ENCODE results near the gene CTAGE1.
"Not testable (repeated sequence)": the region's sequence is repeated elsewhere in the genome, so short reads cannot be mapped to it uniquely, and the experiment has no call there.

Gene CTAGE1

DNA sequence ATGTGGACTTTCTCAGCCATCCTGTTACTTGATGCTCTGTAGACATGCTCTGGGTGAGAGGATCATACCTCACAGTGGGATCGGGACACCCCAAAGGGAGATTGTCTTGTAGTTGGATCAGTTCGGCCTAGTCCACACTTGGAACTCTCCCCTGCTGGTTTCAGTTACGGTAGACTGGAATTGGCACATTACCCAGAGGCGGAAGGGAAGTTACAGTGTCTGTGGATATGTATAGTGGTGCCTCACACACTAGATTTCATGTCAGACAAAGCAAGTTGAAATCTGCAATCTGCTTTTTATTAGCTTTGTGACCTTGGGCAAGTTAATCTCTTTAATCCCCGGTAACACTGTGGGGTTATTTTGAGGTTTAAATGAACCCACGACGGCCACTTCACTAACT lies 16.2 kb upstream of the CTAGE1 start:
- DNase-seq: no peak

DNA sequence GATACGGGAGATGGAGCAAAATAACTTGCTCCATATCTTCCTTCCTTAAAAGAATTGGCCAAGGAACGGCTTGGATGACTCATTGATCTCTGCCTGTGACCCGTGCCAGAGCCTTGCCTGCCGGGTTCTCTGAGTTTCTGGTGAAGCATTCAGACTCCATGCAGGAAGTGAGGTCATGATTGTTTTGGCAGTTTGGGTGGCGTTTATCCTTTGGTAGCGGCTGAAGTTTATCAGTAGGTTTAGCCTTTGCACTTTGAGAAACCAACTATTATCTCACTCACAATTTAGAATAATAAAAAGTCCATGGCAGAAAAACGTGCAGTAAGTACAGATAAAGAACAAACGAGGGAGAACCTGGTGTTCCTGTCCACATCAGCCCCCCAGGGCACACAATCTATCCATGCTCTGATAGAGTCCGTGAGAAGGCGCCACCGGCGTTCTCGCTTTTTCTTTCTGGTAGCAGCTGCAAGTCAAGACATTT lies 15.0 kb upstream of the CTAGE1 start:
- DNase-seq: no peak

- no peak for DNase-seq
These were observed 11.8 kb upstream of the CTAGE1 start for GRCh38 chr18:22429564-22429963.

- no peak for DNase-seq
These were observed 11.0 kb upstream of the CTAGE1 start for GRCh38 chr18:22428672-22429071.

DNA sequence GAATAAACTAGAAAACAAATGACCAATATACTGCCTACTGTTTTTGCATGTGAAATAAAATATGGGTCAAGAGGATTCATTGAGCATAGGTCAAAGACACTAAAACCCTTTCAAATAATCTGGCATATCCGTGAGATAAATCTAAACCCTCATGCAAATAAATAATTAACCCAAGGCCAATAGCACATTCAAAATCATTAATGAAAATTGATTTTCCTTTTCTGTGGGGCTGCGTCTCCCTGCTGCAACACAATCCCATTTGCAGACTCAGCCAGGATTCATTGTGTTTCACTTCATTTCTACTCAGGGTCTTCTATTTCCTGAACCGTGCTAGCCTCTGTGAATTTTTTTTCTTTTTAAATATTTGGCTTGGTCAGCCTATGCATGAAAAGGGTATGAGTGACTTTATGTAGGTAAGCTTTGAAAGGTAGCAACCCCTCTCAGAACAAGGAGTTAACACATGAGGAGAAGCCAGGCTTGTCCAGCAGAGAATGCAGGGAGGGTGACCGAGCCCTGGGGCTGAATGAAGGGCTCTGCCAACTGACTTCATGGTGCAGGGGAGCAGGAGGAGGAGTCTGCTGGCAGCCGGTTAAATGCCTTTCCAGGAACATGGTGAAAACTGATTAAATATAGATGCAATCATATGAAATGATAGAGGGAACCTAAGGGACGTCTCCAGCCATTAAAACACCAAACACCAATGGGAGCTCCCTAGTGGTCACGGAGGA lies 10.3 kb upstream of the CTAGE1 start:
- no peak for DNase-seq

DNA sequence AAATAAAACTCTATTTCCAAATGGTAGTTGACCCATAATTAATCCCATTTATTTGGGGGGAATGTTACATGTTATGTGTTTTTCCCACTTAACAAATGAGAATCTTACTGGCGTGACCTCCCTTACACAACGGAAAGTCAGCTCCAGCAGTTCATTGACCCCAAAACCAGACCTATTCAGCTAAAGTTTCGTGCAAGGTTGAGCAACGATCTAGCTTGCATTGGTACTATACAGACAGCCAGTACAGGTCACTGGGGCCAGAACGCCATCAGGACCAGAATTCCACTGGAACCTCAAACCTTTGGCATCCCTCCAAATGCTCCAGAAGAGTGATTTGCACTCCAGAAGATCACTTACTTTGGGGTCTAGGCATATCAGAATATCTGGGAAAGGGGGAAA lies 6.8 kb upstream of the CTAGE1 start:
- DNase-seq: no peak

DNA sequence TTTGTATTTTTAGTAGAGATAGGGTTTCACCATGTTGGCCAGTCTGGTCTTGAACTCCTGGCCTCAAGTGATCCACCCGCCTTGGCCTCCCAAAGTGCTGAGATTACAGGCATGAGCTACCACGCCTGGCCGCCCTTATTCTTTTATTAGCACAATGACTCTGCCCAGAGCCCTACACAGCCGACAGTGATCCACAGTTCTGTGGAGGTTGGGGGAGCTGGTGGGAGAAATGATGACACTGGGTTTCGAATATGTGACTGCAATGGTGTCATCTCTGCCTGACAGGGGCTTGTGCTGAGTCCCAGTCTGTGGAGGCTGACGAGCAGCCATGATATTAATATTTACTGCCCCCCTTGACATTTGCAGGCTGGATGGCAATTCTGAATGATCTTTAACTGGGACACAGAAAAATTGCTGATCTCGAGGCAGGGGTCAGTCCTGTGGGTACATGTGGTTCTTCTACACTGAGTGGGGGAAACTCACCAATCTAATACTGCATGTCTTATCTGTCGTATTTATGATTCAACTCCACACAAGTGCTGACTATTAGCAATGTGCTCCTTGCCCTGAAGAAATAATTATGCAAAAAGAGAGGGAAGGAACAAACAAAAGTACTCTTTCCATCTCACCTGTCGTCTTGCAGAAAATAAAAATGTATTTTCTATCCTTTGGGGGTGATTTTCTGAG lies 6.3 kb upstream of the CTAGE1 start:
- no peak for DNase-seq

DNA sequence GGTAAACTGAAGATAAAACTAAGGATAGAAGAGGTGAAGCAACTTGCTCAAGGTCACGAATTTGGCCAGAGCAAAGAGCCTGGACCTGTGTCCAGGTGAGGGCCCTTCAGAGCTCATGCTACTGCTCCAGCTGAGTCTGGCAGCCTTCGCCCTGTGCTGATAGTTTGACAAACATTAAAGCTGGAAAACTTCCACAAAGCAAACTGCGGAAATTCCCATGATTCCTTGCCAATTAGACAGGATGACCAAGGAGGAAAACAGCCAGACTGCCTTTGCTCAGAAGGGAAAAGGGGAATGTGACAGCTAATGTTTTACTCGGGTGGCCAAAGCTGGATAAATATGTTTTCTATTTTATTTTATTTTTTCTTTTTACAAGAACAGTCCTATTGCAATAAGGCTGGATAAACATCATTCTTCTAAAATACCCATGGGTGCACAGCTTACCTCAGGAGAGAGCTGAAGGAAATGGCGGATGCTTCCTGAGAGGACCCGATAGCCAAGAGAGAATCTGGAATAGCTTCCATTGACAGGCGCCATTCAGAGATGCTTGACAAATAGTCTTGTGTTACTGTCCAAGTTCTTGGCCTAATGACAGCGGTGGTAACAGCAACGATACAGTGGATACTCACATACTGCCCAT lies 5.3 kb upstream of the CTAGE1 start:
- no peak for DNase-seq

- no peak for DNase-seq
These were observed 2.9 kb upstream of the CTAGE1 start for GRCh38 chr18:22420652-22421051.

DNA sequence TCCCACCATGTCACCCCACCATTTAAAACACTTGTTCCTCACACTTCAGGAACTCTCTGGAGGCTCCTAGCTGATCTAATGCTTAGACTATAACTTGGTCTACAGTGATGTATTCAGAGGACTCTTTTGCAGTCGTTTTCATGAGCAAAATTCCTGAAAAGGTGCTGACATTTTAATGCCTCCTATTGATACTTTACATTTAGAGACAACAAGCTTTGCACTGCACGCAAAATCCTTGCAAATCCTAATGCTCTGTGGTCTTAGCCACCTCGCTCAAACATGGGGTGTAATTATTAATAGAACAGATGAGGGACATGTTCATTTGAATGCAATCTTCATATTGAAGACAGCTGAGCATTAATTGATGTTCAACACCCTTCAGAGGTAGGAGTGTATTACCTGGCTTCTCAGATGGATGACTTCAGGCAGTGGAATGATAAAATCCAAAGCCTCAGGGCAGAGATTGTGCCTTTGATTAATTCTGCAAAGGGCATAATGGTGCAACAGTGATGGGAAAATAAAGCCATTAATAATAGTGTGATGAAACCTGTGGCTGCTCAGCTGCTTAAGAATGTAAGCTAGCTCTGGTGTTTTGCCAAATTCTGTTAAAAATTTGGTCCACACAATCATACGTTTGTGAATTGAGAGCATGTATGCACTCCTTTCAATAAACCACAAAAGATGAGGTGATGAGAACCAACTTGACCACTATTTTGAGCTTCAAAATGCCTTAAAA lies 5.4 kb downstream of the CTAGE1 start:
- no peak for DNase-seq

GRCh38 chr18:22411446-22411845 lies 6.3 kb downstream of the CTAGE1 start:
- DNase-seq: no peak

DNA sequence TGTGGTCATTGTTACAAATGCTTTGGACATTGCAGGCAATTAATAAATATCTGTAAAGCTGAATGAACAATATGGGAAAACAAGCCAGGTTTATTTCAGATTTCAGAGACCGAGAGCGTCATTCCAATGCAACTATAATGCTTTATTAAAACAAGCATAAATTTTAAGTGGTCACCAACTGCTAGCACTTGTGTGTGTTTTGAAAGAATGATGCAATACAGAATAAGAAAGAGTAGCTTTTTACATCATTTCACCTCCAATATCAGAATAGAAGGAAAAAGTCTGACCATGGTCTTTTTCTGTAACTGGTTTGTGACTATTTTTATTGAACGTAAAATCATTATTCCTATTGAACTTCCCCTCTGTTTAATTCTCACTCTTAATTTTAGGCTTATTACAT lies 7.6 kb downstream of the CTAGE1 start:
- no peak for DNase-seq

DNA sequence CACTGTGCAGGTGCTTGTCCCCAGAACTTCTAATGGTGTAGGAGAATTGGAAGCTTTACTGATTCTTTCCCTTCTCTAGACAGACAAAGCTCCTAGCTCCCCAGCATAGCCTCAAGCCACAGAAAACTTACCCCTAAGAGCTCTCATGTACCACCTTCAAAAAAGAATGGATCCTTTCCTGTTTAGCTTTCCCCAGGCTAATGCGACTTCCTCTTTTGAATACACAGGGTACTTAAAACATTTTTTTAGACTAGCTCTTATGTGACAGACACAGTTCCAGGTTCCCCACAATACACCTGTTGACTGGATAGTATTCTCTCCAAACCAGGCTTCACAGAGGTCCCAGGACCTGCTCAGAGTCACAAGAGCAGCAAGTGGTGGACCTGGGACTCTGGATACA lies 8.3 kb downstream of the CTAGE1 start:
- no peak for DNase-seq

DNA sequence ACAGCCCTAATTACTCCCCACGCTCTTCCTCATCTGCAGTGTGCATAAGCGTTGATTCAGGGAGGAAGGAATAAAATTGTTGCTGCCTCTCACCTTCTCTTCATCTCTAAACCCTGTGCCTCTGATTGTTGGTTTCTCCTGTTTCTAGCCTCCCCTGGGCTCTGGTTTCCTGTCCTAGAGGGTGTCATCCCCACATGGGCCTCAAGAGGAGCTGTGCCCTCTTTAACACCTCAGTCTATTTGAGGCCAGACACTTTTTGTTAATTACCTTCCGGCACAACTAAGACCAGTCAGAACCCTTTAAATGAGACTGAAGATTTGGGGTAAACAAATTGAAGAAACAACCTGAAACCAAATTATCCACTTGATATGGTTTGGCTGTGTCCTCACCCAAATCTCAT lies 9.7 kb downstream of the CTAGE1 start:
- DNase-seq: no peak

GRCh38 chr18:22405142-22405541 lies 12.6 kb downstream of the CTAGE1 start:
- DNase-seq: no peak

DNA sequence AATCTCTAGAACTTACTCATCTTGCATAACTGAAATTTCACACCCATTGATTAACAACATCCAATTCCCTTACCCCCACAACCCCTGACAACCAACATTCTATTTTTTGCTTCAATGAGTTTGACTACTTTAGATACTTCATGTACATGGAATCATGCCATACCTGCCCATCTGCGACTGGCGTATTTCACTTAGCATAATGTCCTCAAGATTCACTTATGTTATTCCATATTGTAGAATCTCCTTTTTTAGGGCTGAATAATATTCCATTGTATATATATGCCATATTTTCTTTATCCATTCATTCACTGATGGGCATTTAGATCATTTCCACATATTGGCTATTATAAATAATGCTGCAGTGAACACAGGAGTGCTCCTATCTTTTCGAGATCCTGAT lies 13.8 kb downstream of the CTAGE1 start:
- no peak for DNase-seq

GRCh38 chr18:22399949-22400348 lies 17.8 kb downstream of the CTAGE1 start:
- no peak for DNase-seq

DNA sequence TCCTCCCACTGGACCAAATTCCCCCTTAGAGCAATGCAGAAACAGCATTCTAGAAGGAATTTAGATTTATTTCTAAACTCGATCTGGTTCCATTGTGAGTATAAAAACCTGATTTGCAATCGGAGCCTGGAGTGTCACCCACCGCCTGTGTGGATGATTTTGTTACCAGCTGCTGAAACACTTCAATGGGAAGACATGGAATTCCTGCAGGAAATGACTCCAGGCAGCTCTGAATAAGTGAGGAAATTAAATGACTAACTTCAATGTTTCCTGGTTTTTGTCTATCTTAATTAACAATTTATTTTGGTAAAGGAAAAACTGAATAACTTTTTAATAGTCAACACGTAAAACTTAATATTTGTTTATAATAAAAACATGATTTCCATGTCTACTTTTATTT lies 19.3 kb downstream of the CTAGE1 start:
- DNase-seq: no peak

- DNase-seq: no peak
These were observed 23.3 kb downstream of the CTAGE1 start for GRCh38 chr18:22394428-22394827.

DNA sequence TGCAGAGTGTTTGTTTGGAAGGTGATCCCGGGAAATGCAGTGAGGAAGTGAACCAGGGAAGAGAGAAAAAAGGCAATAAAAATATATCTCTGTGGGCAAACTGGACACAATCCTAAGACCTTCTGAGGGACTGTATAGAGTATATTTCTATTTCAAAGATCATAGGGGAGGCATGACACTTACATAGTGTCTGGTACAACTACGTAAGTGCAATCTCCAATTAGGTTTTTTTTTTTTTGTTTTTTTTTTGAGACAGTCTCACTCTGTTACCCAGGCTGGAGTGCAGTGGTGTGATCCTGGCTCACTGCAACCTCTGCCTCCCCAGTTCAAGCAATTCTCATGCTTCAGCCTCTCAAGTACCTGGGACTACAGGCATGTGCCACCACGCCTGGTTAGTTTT lies 24.6 kb downstream of the CTAGE1 start:
- not testable (repeated sequence) for DNase-seq

- DNase-seq: peak; percentile 12
These were observed 26.0 kb downstream of the CTAGE1 start for GRCh38 chr18:22391407-22392345.

DNA sequence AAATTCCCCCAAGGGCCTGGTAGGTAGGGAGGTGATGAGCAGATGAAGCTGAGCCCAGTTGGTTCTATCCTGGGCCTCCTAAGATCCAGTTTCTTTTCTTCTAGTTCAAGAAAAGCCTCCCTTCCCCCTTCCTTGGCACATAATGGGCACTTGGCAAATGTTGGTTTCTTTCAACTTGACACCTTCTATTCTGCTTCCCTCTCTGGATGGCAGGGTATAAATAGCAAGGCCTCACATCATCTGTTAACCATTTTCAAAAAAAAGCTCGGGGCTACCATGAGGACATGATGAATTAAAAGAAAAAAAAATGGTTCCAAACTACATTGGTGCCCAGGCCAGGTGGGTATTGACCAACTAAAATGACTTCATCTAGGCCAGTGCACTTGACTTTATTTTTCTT lies 29.9 kb downstream of the CTAGE1 start:
- no peak for DNase-seq

All from stimulated activated CD4-positive, alpha-beta T cell treated with anti-CD3 and anti-CD28 coated beads, Interleukin-15, amount 100 ng/mL, for 24 hours (primary cell).